ENCODE data around the gene NSD1.

The NSD1 gene

GRCh38 chr5:177225798-177226197 lies 92.2 kb downstream of the NSD1 start:
- TF ChIP-seq CEBPB (IDR thresholded peaks at IDR 0.05) (no peak), FOXM1 (IDR thresholded peaks at IDR 0.05; ENCODE audit: borderline replicate concordance, low read depth) (no peak), EGR1 (IDR thresholded peaks at IDR 0.05) (no peak)
- TF ChIP-seq, protein P1, sequence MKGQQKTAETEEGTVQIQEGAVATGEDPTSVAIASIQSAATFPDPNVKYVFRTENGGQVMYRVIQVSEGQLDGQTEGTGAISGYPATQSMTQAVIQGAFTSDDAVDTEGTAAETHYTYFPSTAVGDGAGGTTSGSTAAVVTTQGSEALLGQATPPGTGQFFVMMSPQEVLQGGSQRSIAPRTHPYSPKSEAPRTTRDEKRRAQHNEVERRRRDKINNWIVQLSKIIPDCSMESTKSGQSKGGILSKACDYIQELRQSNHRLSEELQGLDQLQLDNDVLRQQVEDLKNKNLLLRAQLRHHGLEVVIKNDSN (IDR thresholded peaks at IDR 0.05), result no peak

GRCh38 chr5:177226860-177227259 lies 93.3 kb downstream of the NSD1 start:
- TF ChIP-seq YY1 (IDR thresholded peaks at IDR 0.05; ENCODE audit: low read depth), result no peak
- no peak for TF ChIP-seq CEBPB (IDR thresholded peaks at IDR 0.05)
- TF ChIP-seq REST (IDR thresholded peaks at IDR 0.05; ENCODE audit: low read depth), result no peak
- no peak for TF ChIP-seq TAF1 (IDR thresholded peaks at IDR 0.05; ENCODE audit: low read depth)
- no peak for TF ChIP-seq CREB1 (IDR thresholded peaks at IDR 0.05; ENCODE audit: low read depth)
- TF ChIP-seq EP300 (IDR thresholded peaks at IDR 0.05; ENCODE audit: borderline replicate concordance), result no peak
- TF ChIP-seq TEAD4 (IDR thresholded peaks at IDR 0.05), result no peak
- TF ChIP-seq EGR1 (IDR thresholded peaks at IDR 0.05), result no peak
- TF ChIP-seq TCF12 (IDR thresholded peaks at IDR 0.05; ENCODE audit: low read depth), result no peak
- no peak for TF ChIP-seq ZBTB7A (IDR thresholded peaks at IDR 0.05; ENCODE audit: low read depth)
- TF ChIP-seq RAD21 (IDR thresholded peaks at IDR 0.05; ENCODE audit: low read depth), result no peak
- no peak for TF ChIP-seq FOXM1 (IDR thresholded peaks at IDR 0.05; ENCODE audit: borderline replicate concordance, low read depth)

DNA sequence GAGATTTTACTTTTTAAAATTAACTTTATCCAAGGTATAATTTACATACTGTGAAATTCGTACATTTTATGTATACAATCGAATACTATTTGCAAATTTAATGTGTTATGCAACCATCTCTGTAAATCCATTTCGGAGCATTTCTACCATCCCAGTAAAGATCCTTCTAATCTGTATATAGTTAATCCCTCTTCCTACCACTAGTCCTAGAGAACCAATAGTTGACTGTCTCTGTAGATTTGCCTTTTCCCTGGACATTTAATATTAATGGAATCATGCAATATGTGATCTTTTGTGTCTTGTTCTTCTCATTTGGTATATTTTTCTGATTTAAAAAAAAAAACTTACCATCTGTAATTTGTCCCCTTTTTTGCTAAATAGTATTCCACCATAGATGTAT lies 95.2 kb downstream of the NSD1 start:
- TF ChIP-seq TAF1 (IDR thresholded peaks at IDR 0.05; ENCODE audit: low read depth), result no peak
- no peak for TF ChIP-seq CREB1 (IDR thresholded peaks at IDR 0.05; ENCODE audit: low read depth)
- TF ChIP-seq FOXM1 (IDR thresholded peaks at IDR 0.05; ENCODE audit: borderline replicate concordance, low read depth), result no peak
- TF ChIP-seq TCF12 (IDR thresholded peaks at IDR 0.05; ENCODE audit: low read depth), result no peak
- no peak for TF ChIP-seq YY1 (IDR thresholded peaks at IDR 0.05; ENCODE audit: low read depth)
- TF ChIP-seq RAD21 (IDR thresholded peaks at IDR 0.05; ENCODE audit: low read depth), result no peak
- no peak for TF ChIP-seq EP300 (IDR thresholded peaks at IDR 0.05; ENCODE audit: borderline replicate concordance)
- TF ChIP-seq, protein P2, sequence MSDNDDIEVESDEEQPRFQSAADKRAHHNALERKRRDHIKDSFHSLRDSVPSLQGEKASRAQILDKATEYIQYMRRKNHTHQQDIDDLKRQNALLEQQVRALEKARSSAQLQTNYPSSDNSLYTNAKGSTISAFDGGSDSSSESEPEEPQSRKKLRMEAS (IDR thresholded peaks at IDR 0.05), result no peak
- no peak for TF ChIP-seq EGR1 (IDR thresholded peaks at IDR 0.05)
- no peak for TF ChIP-seq CEBPB (IDR thresholded peaks at IDR 0.05)

DNA sequence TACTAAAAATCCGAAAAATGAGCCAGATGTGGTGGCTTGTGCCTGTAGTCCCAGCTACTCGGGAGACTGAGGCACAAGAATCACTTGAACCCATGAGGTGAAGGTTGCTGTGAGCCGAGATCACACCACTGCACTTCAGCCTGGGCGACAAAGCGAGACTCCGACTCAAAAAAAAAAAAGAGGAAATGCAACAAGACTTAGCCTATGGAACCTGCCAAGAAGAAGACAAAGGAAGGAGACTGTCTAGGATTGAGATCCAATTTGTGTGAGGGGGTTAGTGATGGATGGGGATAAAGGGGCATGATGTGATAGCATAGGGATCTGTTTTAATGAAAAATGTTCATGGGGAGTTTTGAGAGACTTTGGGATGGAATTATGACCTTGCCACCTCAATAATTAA lies 97.1 kb downstream of the NSD1 start:
- TF ChIP-seq EGR1 (IDR thresholded peaks at IDR 0.05) (no peak), NFIC (IDR thresholded peaks at IDR 0.05) (no peak), FOXM1 (IDR thresholded peaks at IDR 0.05; ENCODE audit: borderline replicate concordance, low read depth) (no peak)
- TF ChIP-seq, protein P1 (IDR thresholded peaks at IDR 0.05), result no peak

DNA sequence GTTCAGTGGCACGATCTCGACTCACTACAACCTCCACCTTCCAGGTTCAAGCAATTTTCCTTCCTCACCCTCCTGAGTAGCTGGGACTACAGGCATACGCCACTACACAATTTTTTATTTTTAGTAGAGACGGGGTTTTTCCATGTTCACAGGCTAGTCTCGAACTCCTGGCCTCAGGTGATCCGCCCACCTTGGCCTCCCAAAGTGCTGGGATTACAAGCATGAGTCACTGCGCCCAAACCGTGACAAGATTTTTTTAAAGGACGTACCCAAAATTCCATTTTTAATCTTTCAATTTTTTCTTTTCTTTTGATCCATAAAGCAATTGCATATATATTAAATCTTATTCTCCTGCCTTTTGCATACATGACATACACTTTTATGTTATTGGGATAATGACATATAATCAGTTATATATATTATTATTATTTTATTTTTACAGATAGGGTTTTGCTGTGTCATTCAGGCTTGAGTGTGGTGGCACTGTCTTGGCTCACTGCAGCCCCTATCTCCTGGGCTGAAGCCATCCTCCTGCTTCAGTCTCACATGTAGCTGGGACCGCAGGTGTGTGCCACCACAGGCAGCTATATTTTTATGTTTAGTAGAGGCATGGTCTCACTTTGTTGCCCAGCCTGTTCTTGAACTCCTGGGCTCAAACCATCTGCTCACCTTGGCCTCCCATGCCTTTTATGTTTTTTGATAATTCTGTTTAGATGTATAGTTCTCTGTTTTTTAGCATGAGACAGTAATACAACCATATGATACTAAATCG lies 98.1 kb downstream of the NSD1 start:
- TF ChIP-seq TAF1 (IDR thresholded peaks at IDR 0.05; ENCODE audit: low read depth) (no peak), CREB1 (IDR thresholded peaks at IDR 0.05; ENCODE audit: low read depth) (no peak), YY1 (IDR thresholded peaks at IDR 0.05; ENCODE audit: low read depth) (no peak), RAD21 (IDR thresholded peaks at IDR 0.05; ENCODE audit: low read depth) (no peak), EGR1 (IDR thresholded peaks at IDR 0.05) (no peak), CEBPB (IDR thresholded peaks at IDR 0.05) (no peak)
- TF ChIP-seq, protein P1 (IDR thresholded peaks at IDR 0.05), result no peak
- TF ChIP-seq, protein P2 (IDR thresholded peaks at IDR 0.05), result no peak

- no peak for TF ChIP-seq FOXM1 (IDR thresholded peaks at IDR 0.05; ENCODE audit: borderline replicate concordance, low read depth)
- no peak for TF ChIP-seq EP300 (IDR thresholded peaks at IDR 0.05; ENCODE audit: borderline replicate concordance)
- no peak for TF ChIP-seq YY1 (IDR thresholded peaks at IDR 0.05; ENCODE audit: low read depth)
- no peak for TF ChIP-seq TAF1 (IDR thresholded peaks at IDR 0.05; ENCODE audit: low read depth)
- TF ChIP-seq, protein P1 (IDR thresholded peaks at IDR 0.05), result no peak
- TF ChIP-seq EGR1 (IDR thresholded peaks at IDR 0.05), result no peak
- no peak for TF ChIP-seq RAD21 (IDR thresholded peaks at IDR 0.05; ENCODE audit: low read depth)
- no peak for TF ChIP-seq CEBPB (IDR thresholded peaks at IDR 0.05)
- no peak for TF ChIP-seq ZBTB7A (IDR thresholded peaks at IDR 0.05; ENCODE audit: low read depth)
- TF ChIP-seq REST (IDR thresholded peaks at IDR 0.05; ENCODE audit: low read depth), result no peak
- TF ChIP-seq NFIC (IDR thresholded peaks at IDR 0.05), result no peak
- TF ChIP-seq TCF12 (IDR thresholded peaks at IDR 0.05; ENCODE audit: low read depth), result no peak
- TF ChIP-seq TEAD4 (IDR thresholded peaks at IDR 0.05), result no peak
- TF ChIP-seq CREB1 (IDR thresholded peaks at IDR 0.05; ENCODE audit: low read depth), result no peak
- TF ChIP-seq, protein P2 (IDR thresholded peaks at IDR 0.05), result no peak
Measured at GRCh38 chr5:177232358-177232757, 98.8 kb downstream of the NSD1 start.
